Tongue (tissue), 3 donors: ENCODE measurements around the gene ERGIC1. TPM values are rescaled to one million over a fixed set of nuclear protein-coding genes. Genes with fewer than 3 reads are reported as not detected.
A peak's percentile ranks its signal among the peaks of the same experiment; 100 is the strongest.

Experiments used
- DNase-seq: peaks from one replicate; pipeline ENCODE4 v3.0.0-alpha.2; 2015
- small RNA-seq: library from RNA; depleted of rRNA; stranded (forward); fragments of <200 nt; gene quantifications from one replicate; pipeline ENCODE3, GENCODE V24; 2014; ENCODE audit warnings: low replicate concordance
- total RNA-seq: library from RNA; depleted of rRNA; stranded (reverse); fragments of >200 nt; gene quantifications from one replicate; pipeline ENCODE4 v1.2.3, GENCODE V29; 2014

ERGIC1 gene
- total RNA-seq, 1 donor from 2014 or later: 67.5 TPM

DNA sequence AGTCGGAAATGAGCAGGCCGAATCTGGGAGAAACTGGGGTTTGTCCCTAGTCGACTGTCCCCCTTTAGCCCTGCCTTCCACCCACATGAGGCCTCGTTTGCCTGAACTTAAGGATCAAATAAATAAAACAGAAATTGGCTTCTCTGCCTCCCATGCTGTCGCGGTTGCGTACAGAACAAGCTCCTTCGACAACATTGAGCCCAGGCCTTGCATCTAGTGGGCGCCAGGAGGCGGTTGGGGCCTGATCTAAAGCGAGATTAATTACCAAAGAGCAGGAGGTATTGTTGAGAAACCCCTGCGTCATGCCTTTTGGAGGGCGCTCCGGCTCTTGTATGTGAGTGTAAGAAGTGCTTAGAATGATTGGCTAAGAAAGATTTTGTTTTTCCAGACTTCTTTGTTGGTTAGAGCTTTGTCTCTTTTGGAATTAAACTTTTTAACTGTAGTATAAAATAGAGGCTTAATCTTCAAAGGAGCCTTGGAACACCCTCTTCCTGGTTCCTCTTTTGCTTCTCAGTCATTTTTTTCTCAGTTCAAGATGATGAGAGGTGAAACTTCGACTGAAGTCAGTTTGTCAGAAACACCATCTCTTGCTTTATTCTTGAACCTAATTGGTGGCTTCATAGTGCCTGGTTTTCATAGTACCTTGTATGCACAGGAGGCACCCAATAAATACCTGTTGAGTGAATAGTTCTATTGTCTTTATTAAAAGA, 150.3 kb downstream of the ERGIC1 start:
- DNase-seq: peak; percentile 82

DNA sequence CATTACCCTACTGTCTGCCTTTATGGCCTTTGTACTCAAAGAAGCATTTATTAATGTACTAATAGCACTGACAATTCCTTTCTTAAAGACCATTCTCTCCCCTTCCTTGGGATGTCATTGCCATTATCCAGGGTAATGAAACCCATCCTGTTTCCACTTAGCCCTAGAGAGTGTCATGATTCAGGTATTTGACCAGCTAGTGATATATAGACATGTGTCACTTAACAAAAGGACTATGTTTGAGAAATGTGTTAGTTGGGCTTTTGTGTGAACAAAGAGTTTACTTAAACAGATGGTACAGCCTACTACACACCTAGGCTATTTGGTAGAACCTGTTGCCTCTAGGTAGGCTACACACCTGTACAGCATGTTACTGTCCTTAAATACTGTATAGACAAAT, 151.5 kb downstream of the ERGIC1 start:
- no peak for DNase-seq

DNA sequence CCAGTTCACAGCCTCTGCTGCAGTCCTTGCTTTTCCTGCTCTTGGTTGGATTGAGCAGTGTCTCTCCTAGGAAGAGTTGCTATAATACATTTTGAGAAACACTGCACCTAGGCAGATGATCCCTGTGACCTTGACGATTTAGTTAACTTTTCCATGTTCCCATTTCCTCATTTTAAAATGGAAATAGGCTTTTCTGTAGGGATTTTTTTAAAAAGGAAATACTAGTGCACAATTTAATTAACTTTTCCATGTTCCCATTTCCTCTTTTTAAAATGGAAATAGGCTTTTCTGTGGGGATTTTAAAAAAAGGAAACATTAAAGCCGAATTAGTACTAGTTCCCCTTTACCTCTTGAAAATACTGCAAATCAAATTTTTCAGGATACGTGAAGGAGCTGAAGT, 154.2 kb downstream of the ERGIC1 start:
- DNase-seq: no peak

DNA sequence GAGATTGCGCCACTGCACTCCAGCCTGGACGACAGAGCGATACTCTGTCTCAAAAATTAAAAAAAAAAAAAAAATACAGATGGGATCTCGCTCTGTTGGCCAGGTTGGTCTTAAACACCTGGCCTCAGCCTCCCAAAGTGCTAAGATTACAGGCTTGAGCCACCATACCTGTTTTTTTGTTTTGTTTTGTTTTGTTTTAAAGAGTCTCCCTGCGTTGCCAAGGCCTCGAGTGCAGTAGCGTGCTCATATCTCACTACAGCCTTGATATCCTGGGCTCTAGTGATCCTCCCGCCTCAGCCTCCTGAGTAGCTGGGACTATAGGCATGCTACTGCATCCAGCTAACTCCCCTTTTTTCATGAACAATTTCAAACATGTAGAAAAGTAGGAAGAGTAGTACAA, 156.7 kb downstream of the ERGIC1 start:
- DNase-seq: no peak

DNA sequence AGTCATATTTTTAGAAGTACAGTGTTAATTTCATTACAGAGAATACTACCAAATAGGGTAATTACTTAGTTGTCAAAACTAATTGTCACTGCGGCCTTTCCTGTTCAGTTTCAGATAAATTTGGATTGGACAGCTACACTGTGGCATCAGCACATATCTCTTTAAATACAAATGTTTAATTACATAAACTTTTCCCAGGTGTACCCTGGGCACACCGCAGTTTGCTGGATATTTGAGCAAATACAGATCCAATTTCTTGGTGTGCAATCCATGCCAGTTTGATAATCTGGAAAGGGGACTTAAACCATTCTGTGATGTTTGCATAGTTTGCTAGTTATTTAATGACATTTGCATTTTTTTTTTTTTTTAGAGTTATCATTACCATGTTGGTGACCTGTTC, 160.4 kb downstream of the ERGIC1 start:
- DNase-seq: no peak

DNA sequence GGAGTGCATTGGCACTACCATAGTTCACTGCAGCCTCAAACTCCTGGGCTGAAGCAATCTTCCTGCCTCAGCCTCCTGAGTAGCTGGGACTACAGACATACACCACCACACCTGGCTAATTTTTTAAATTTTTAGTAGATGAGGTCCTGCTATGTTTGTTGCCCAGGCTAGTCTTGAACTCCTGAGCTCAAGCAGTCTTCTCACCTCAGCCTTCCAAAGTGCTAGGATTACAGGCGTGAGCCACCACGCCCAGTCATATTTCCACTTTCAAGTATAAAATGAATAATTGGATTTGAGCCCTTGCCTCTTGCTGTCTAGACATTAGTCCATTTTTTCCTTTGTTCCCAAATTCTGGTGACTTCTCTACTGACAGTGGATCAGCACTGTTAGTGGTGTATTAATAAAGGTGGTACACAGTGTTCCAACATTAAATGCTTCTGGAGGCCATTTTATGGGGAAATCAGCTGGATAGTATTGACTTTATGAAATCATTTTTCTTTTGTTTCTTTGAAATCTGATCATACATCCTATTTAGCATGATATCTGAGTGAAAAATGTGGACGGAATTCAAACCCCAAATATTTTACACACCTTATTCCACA, 165.4 kb downstream of the ERGIC1 start:
- no peak for DNase-seq

DNA sequence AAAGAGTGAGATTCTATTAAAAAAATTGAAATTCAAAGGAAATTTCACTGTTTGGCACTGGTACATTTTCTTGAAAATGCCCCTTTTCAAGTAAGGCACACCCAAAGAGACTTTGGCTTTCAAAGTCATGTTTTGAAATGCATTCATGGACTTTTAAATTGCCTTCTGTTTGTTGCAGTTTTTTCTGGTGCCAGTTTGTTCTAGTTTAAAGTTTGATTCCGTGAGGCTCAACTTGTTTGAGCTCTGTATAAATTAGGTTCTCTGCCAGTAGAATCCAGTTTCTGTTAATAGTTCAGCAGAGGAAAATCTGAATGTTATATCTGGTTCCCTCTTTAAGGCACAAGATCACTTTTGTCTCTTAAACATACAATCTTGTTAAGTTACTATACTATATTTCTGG, 165.9 kb downstream of the ERGIC1 start:
- no peak for DNase-seq

DNA sequence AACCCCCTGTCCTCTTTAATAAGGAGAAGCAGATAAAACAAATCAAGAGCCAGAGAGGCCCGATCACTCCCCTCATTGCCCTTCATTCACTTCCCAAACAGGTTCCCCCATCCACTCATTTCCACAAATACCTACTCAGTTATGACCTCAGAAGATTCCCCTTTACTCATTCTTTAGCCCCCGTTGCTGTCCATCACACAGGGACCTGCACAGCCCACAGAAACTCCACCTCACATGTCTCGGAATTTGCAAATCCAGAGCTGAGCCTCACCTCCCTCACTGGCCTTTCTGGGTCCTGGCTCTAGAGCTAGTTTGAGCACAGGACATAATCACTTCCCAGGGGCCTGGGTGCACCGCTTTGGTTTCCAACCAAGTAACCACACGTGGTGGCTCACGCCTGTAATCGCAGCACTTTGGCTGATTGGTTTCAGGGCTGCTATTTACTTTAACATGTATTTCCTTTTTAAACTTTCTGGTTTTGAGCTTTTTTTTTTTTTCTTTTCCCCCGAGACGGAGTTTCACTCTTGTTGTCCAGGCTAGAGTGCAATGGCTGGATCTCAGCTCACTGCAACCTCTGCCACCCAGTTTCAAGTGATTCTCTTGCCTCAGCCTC, 167.3 kb downstream of the ERGIC1 start:
- DNase-seq: no peak

Small RNA genes within 50 kb of the gene (small RNA-seq; reads per million reads assigned to genes)
- gene AC022217.4: not detected

Other genes with a start within 250 kb of the ERGIC1 start
- 46.1 TPM for gene NEURL1B, start 193.0 kb upstream of the ERGIC1 start, total RNA-seq
- 301 TPM for gene DUSP1, start 63.1 kb upstream of the ERGIC1 start, total RNA-seq
- 18.6 TPM for gene RPL26L1, start 125.2 kb downstream of the ERGIC1 start, total RNA-seq
- gene ATP6V0E1, start 149.5 kb downstream of the ERGIC1 start, total RNA-seq: 52.5 TPM
- gene CREBRF, start 222.1 kb downstream of the ERGIC1 start, total RNA-seq: 31.0 TPM